SH-SY5Y (cell line): ENCODE measurements around the gene NAALADL2.

Source experiments
- GATA2 ChIP-seq: IDR thresholded peaks from 2 replicates; pipeline ENCODE4 v1.6.1; 2011; ENCODE audit warnings: mild to moderate bottlenecking, low read depth, low read length
- GATA3 ChIP-seq: IDR thresholded peaks from 2 replicates; pipeline ENCODE4 v1.6.1; 2011; ENCODE audit warnings: low read depth, mild to moderate bottlenecking, low read length, moderate library complexity

GRCh38 chr3:175009295-175009694, 150.2 kb downstream of the NAALADL2 start:
- TF ChIP-seq GATA3: no peak
- no peak for TF ChIP-seq GATA2
